ENCODE measurements around the gene LIG1. TPM values are rescaled to one million over a fixed set of nuclear protein-coding genes. Genes with fewer than 3 reads are reported as not detected.
"Not testable (repeated sequence)": the region's sequence is repeated elsewhere in the genome, so short reads cannot be mapped to it uniquely, and the experiment has no call there.

Gene LIG1
- total and polyA plus RNA-seq, 2 donors (not counting 3 experiments of a cell fraction or from before 2014, with no cell fraction given), result 64.0 to 94.7 TPM

DNA sequence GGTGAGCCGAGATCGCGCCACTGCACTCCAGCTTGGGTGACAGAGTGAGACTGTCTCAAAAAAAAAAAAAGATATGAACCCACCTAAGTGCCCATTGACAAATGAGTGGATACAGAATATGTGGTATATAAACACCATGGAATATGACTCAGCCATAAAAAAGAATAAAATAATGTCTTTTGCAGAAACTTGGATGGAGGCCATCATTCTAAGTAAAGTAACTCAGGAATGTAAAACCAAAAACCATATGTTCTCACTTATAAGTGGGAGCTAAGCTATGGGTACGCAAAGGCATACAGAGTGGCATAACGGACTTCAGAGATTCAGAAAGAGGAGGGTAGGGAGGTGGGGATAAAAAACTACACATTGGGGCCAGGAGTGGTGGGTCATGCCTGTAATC lies 89.0 kb downstream of the LIG1 start:
- no peak overlapping the region for H3K4me2 ChIP-seq (ENCODE audit: insufficient read depth, low read length)
- H3K36me3 ChIP-seq (ENCODE audit: control insufficient read depth in 2 of 2, extremely low read depth in 1 of 2, insufficient read depth in 2 of 2, low read length in 2 of 2), result no peaks in the 10 kb centered on the region
- H3K9me3 ChIP-seq (replicated peaks; ENCODE audit: control insufficient read depth, insufficient read depth, low read length), result no peaks in the 10 kb centered on the region
- H3K4me1 ChIP-seq (ENCODE audit: control insufficient read depth, extremely low read depth, insufficient read depth, low read length), result peaks cover 5% of the 10 kb centered on the region
- no peaks in the 10 kb centered on the region for H3K9me1 ChIP-seq (replicated peaks; ENCODE audit: control insufficient read depth, extremely low read depth, insufficient read depth, low read length)
- POLR2A ChIA-PET, result no interaction called here
- no peak for DNase-seq (ENCODE audit: low read depth, low spot score)
- dilution Hi-C loops (cut with MboI; ENCODE audit: extremely low pct_ligation_motif_present, low sequenced_read_pairs) (no loop called here), intact Hi-C loops (cut with micrococcal nuclease) (no loop called here)
- H3K4me3 ChIP-seq (replicated peaks in 1 of 3; ENCODE audit: insufficient read depth in 1 of 3, low read depth in 1 of 3, low read length in 3 of 3), result no peak overlapping the region
- no TSS peak for BruUV-seq (replicated peaks)
- no peaks in the 10 kb centered on the region for H3K27me3 ChIP-seq (ENCODE audit: control insufficient read depth in 2 of 2, insufficient read depth in 2 of 2, low read length in 2 of 2)
- no peak overlapping the region for H3K27ac ChIP-seq (ENCODE audit: insufficient read depth, low read depth, low read length)
- TF ChIP-seq GATA2 (IDR thresholded peaks at IDR 0.05; ENCODE audit: insufficient read depth, insufficient read length, low read depth, low read length) (no peak), FOS (IDR thresholded peaks at IDR 0.05; ENCODE audit: borderline replicate concordance, insufficient read depth, low read length) (no peak), MYC (IDR thresholded peaks at IDR 0.05; ENCODE audit: low read depth, low read length) (no peak), POLR2A (IDR thresholded peaks at IDR 0.05; ENCODE audit: low read depth, low read length) (no peak), JUN (IDR thresholded peaks at IDR 0.05; ENCODE audit: borderline replicate concordance, insufficient read depth, insufficient read length, low read depth) (no peak), EZH2 (IDR thresholded peaks at IDR 0.05; ENCODE audit: borderline replicate concordance, low read depth, low read length, severe bottlenecking) (no peak), POLR2AphosphoS5 (IDR thresholded peaks at IDR 0.05; ENCODE audit: insufficient read depth, low read depth, low read length) (no peak)
- TF ChIP-seq, protein P1, sequence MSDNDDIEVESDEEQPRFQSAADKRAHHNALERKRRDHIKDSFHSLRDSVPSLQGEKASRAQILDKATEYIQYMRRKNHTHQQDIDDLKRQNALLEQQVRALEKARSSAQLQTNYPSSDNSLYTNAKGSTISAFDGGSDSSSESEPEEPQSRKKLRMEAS (IDR thresholded peaks at IDR 0.05; ENCODE audit: insufficient read depth, insufficient read length), result no peak
- TF ChIP-seq, protein P2, sequence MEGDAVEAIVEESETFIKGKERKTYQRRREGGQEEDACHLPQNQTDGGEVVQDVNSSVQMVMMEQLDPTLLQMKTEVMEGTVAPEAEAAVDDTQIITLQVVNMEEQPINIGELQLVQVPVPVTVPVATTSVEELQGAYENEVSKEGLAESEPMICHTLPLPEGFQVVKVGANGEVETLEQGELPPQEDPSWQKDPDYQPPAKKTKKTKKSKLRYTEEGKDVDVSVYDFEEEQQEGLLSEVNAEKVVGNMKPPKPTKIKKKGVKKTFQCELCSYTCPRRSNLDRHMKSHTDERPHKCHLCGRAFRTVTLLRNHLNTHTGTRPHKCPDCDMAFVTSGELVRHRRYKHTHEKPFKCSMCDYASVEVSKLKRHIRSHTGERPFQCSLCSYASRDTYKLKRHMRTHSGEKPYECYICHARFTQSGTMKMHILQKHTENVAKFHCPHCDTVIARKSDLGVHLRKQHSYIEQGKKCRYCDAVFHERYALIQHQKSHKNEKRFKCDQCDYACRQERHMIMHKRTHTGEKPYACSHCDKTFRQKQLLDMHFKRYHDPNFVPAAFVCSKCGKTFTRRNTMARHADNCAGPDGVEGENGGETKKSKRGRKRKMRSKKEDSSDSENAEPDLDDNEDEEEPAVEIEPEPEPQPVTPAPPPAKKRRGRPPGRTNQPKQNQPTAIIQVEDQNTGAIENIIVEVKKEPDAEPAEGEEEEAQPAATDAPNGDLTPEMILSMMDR (IDR thresholded peaks at IDR 0.05; ENCODE audit: extremely low read depth in 1 of 2, insufficient read depth in 1 of 2, low read depth in 1 of 2, low read length in 2 of 2), result no peak
- no peaks in the 10 kb centered on the region for H3K79me2 ChIP-seq (ENCODE audit: control insufficient read depth, insufficient read depth, low read length)
- H2AFZ ChIP-seq (ENCODE audit: low read depth, low read length), result no peak overlapping the region
- no peak overlapping the region for H3K9ac ChIP-seq (replicated peaks; ENCODE audit: extremely low read depth, insufficient read depth, low read length)
- CTCF ChIA-PET, result no interaction called here
- FAIRE-seq, result no peak
- no peaks in the 10 kb centered on the region for H4K20me1 ChIP-seq (replicated peaks; ENCODE audit: control insufficient read depth, extremely low read depth, insufficient read depth, low read length)

DNA sequence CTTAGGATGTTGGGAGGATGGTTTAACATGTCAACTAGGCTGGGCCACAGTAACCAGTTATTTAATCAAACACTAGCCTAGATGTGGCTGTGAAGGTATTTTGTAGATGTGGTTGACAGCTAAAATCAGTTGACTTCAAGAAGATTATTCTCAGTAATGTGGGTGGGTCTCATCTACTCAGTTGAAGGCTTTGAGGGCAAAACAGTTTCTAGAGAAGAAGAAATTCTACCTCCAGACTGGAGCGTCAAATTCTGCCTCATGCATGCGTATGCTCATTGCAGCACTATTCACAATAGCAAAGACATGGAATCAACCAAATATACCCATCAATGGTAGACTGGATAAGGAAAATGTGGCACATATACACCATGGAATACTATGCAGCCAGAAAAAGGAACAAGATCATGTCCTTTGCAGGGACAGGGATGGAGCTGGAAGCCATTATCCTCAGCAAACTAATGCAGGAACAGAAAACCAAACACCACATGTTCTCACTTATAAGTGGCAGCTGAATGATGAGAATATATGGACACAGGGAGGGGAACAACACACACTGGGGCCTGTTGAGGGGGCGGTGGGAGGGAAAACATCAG lies 99.9 kb downstream of the LIG1 start:
- H3K79me2 ChIP-seq (ENCODE audit: control insufficient read depth, insufficient read depth, low read length); H3K9me3 ChIP-seq (replicated peaks; ENCODE audit: control insufficient read depth, insufficient read depth, low read length); H3K9ac ChIP-seq (replicated peaks; ENCODE audit: extremely low read depth, insufficient read depth, low read length); intact Hi-C loops (cut with micrococcal nuclease); dilution Hi-C loops (cut with MboI; ENCODE audit: extremely low pct_ligation_motif_present, low sequenced_read_pairs); H2AFZ ChIP-seq (ENCODE audit: low read depth, low read length); H4K20me1 ChIP-seq (replicated peaks; ENCODE audit: control insufficient read depth, extremely low read depth, insufficient read depth, low read length); H3K9me1 ChIP-seq (replicated peaks; ENCODE audit: control insufficient read depth, extremely low read depth, insufficient read depth, low read length); H3K36me3 ChIP-seq (ENCODE audit: control insufficient read depth in 2 of 2, extremely low read depth in 1 of 2, insufficient read depth in 2 of 2, low read length in 2 of 2); H3K4me2 ChIP-seq (ENCODE audit: insufficient read depth, low read length); FAIRE-seq; H3K4me3 ChIP-seq (replicated peaks in 1 of 3; ENCODE audit: insufficient read depth in 1 of 3, low read depth in 1 of 3, low read length in 3 of 3); H3K4me1 ChIP-seq (ENCODE audit: control insufficient read depth, extremely low read depth, insufficient read depth, low read length); H3K27me3 ChIP-seq (ENCODE audit: control insufficient read depth in 2 of 2, insufficient read depth in 2 of 2, low read length in 2 of 2); BruUV-seq (replicated peaks); H3K27ac ChIP-seq (ENCODE audit: insufficient read depth, low read depth, low read length); POLR2A ChIA-PET; DNase-seq (ENCODE audit: low read depth, low spot score): not testable (repeated sequence)
- CTCF ChIA-PET, result interaction anchor here (0.6 to 1.2 kb wide), 2 partner anchors 20 to 201 kb away, joined by 3 to 4 read pairs; no protein-coding TSS in a partner anchor

Measured in endothelial cell of umbilical vein (primary cell).